BLaER1 (cell line): Measurements from ENCODE around the gene INSRR.

Experiments
- H3K27ac ChIP-seq: shearing (Covaris generic); formaldehyde crosslinking; 2 replicates; pipeline ENCODE4 v1.8.1; 2022
- H3K27me3 ChIP-seq: shearing (Covaris generic); formaldehyde crosslinking; 2 replicates; pipeline ENCODE4 v1.8.1; 2022
- H3K36me3 ChIP-seq: shearing (Covaris generic); formaldehyde crosslinking; 2 replicates; pipeline ENCODE4 v1.8.1; 2022
- H3K4me1 ChIP-seq: shearing (Covaris generic); formaldehyde crosslinking; 2 replicates; pipeline ENCODE4 v1.8.1; 2022
- H3K4me2 ChIP-seq: shearing (Covaris generic); formaldehyde crosslinking; 2 replicates; pipeline ENCODE4 v1.8.1; 2022
- H3K4me3 ChIP-seq: shearing (Covaris generic); formaldehyde crosslinking; 2 replicates; pipeline ENCODE4 v1.8.1; 2022
- H3K9ac ChIP-seq: shearing (Covaris generic); formaldehyde crosslinking; 2 replicates; pipeline ENCODE4 v1.8.1; 2022
- H3K9me3 ChIP-seq: shearing (Covaris generic); formaldehyde crosslinking; 2 replicates; pipeline ENCODE4 v1.8.1; 2022
- H4K20me1 ChIP-seq: shearing (Covaris generic); formaldehyde crosslinking; 2 replicates; pipeline ENCODE4 v1.8.1; 2022
- Cebpa-rat ChIP-seq: shearing (Covaris generic); IDR thresholded peaks from 2 replicates; pipeline ENCODE4 v1.8.1; 2022

The INSRR gene

GRCh38 chr1:156836892-156837291 lies 22.0 kb downstream of the INSRR start:
- no peak overlapping the region for H3K4me2 ChIP-seq
- no peaks in the 10 kb centered on the region for H3K36me3 ChIP-seq
- H3K4me1 ChIP-seq: peaks cover 13% of the 10 kb centered on the region
- H4K20me1 ChIP-seq: no peaks in the 10 kb centered on the region
- H3K9ac ChIP-seq: no peak overlapping the region
- no peak overlapping the region for H3K4me3 ChIP-seq
- no peak overlapping the region for H3K27ac ChIP-seq
- no peaks in the 10 kb centered on the region for H3K27me3 ChIP-seq
- no peaks in the 10 kb centered on the region for H3K9me3 ChIP-seq
- TF ChIP-seq Cebpa-rat: no peak

GRCh38 chr1:156836041-156836654 lies 22.8 kb downstream of the INSRR start:
- no peaks in the 10 kb centered on the region for H3K27me3 ChIP-seq
- H3K9me3 ChIP-seq: no peaks in the 10 kb centered on the region
- no peaks in the 10 kb centered on the region for H4K20me1 ChIP-seq
- H3K36me3 ChIP-seq: no peaks in the 10 kb centered on the region
- H3K4me3 ChIP-seq: no peak overlapping the region
- H3K27ac ChIP-seq: no peak overlapping the region
- H3K4me1 ChIP-seq: peaks cover 13% of the 10 kb centered on the region
- H3K4me2 ChIP-seq: no peak overlapping the region
- H3K9ac ChIP-seq: no peak overlapping the region
- TF ChIP-seq Cebpa-rat: no peak

GRCh38 chr1:156834322-156834721 lies 24.6 kb downstream of the INSRR start:
- TF ChIP-seq Cebpa-rat: no peak
- Histone ChIP-seq H4K20me1 (no peaks in the 10 kb centered on the region), H3K4me1 (peaks cover 10% of the 10 kb centered on the region), H3K4me2 (no peak overlapping the region), H3K4me3 (no peak overlapping the region), H3K9me3 (no peaks in the 10 kb centered on the region), H3K27ac (no peak overlapping the region), H3K27me3 (no peaks in the 10 kb centered on the region), H3K36me3 (no peaks in the 10 kb centered on the region), H3K9ac (no peak overlapping the region)

- Histone ChIP-seq H3K36me3 (no peaks in the 10 kb centered on the region), H3K27ac (no peak overlapping the region), H3K4me2 (no peak overlapping the region), H3K4me1 (peaks cover 10% of the 10 kb centered on the region), H3K27me3 (no peaks in the 10 kb centered on the region), H3K9ac (no peak overlapping the region), H3K9me3 (no peaks in the 10 kb centered on the region), H3K4me3 (no peak overlapping the region), H4K20me1 (no peaks in the 10 kb centered on the region)
- no peak for TF ChIP-seq Cebpa-rat
Measured at GRCh38 chr1:156833603-156834002, 25.3 kb downstream of the INSRR start.

GRCh38 chr1:156832434-156832833 lies 26.5 kb downstream of the INSRR start:
- no peaks in the 10 kb centered on the region for H3K27me3 ChIP-seq
- H3K9me3 ChIP-seq: no peaks in the 10 kb centered on the region
- H3K4me2 ChIP-seq: no peak overlapping the region
- H3K27ac ChIP-seq: no peak overlapping the region
- H3K9ac ChIP-seq: no peak overlapping the region
- no peak for TF ChIP-seq Cebpa-rat
- H4K20me1 ChIP-seq: no peaks in the 10 kb centered on the region
- H3K4me1 ChIP-seq: peaks cover 12% of the 10 kb centered on the region
- no peaks in the 10 kb centered on the region for H3K36me3 ChIP-seq
- H3K4me3 ChIP-seq: no peak overlapping the region

GRCh38 chr1:156828400-156829124 lies 30.4 kb downstream of the INSRR start:
- Histone ChIP-seq H3K4me3 (no peak overlapping the region), H3K27me3 (no peaks in the 10 kb centered on the region), H3K4me2 (peak overlapping the region; percentile 41), H4K20me1 (no peaks in the 10 kb centered on the region), H3K27ac (no peak overlapping the region), H3K9me3 (no peaks in the 10 kb centered on the region), H3K4me1 (peaks cover 12% of the 10 kb centered on the region), H3K36me3 (no peaks in the 10 kb centered on the region), H3K9ac (no peak overlapping the region; the same call in 1 of the 2 replicates)
- no peak for TF ChIP-seq Cebpa-rat

- Histone ChIP-seq H3K9me3 (no peaks in the 10 kb centered on the region), H3K36me3 (no peaks in the 10 kb centered on the region), H3K9ac (no peak overlapping the region), H4K20me1 (no peaks in the 10 kb centered on the region), H3K4me2 (no peak overlapping the region), H3K4me1 (peaks cover 12% of the 10 kb centered on the region), H3K4me3 (no peak overlapping the region), H3K27ac (no peak overlapping the region), H3K27me3 (no peaks in the 10 kb centered on the region)
- TF ChIP-seq Cebpa-rat: no peak
Measured at GRCh38 chr1:156826630-156827029, 32.3 kb downstream of the INSRR start.

GRCh38 chr1:156823210-156823790 lies 35.6 kb downstream of the INSRR start:
- H3K4me3 ChIP-seq: no peak overlapping the region
- no peaks in the 10 kb centered on the region for H3K9me3 ChIP-seq
- H3K9ac ChIP-seq: no peak overlapping the region
- H4K20me1 ChIP-seq: no peaks in the 10 kb centered on the region
- H3K27me3 ChIP-seq: no peaks in the 10 kb centered on the region
- no peak for TF ChIP-seq Cebpa-rat
- no peaks in the 10 kb centered on the region for H3K36me3 ChIP-seq
- H3K27ac ChIP-seq: no peak overlapping the region
- H3K4me1 ChIP-seq: 0 out of 2 replicates have a peak, but pooled peaks cover under 1% of the 10 kb centered on the region
- H3K4me2 ChIP-seq: no peak overlapping the region

GRCh38 chr1:156822680-156823079 lies 36.2 kb downstream of the INSRR start:
- Histone ChIP-seq H3K36me3 (no peaks in the 10 kb centered on the region), H3K27me3 (no peaks in the 10 kb centered on the region), H3K4me2 (no peak overlapping the region), H3K4me1 (peaks cover under 1% of the 10 kb centered on the region), H3K4me3 (no peak overlapping the region), H3K27ac (no peak overlapping the region), H4K20me1 (no peaks in the 10 kb centered on the region), H3K9me3 (no peaks in the 10 kb centered on the region), H3K9ac (no peak overlapping the region)
- no peak for TF ChIP-seq Cebpa-rat

GRCh38 chr1:156821801-156822200 lies 37.1 kb downstream of the INSRR start:
- Histone ChIP-seq H3K27ac (no peak overlapping the region), H3K4me3 (no peak overlapping the region), H3K36me3 (no peaks in the 10 kb centered on the region), H4K20me1 (no peaks in the 10 kb centered on the region), H3K4me2 (no peak overlapping the region), H3K9me3 (no peaks in the 10 kb centered on the region), H3K27me3 (no peaks in the 10 kb centered on the region), H3K9ac (no peak overlapping the region), H3K4me1 (peaks cover 9% of the 10 kb centered on the region)
- TF ChIP-seq Cebpa-rat: no peak
